GM12878 (cell line): ENCODE results near the gene LIMS1. TPM values are rescaled to one million over a fixed set of nuclear protein-coding genes. Genes with fewer than 3 reads are reported as not detected.

Experiments
- ATAC-seq: fragments of 200-7000 bp; cut with Tn5 transposase; 3 replicates; pipeline ENCODE4 v1.9.1; 2020; ENCODE audit warnings: mild to moderate bottlenecking, moderate library complexity
- BruUV-seq: library from RNA; stranded (reverse); fragments of 400-500 nt; replicated peaks from 2 replicates; lab custom pipeline; 2021; lab: Mats Ljungman, UMichigan
- CTCF ChIA-PET: fragments of 300-600 bp; sonication (Branson Sonifier 250); formaldehyde crosslinking; extraction: SDS; loops from one replicate; lab custom pipeline; 2021; ENCODE audit warnings: inconsistent platforms; lab: Yijun Ruan, JAX
- POLR2A ChIA-PET: fragments of 350-600 bp; formaldehyde crosslinking; extraction: SDS; loops from one replicate; lab custom pipeline; 2021; ENCODE audit warnings: inconsistent platforms; lab: Charles Lee
- RAD21 ChIA-PET: fragments of 300-600 bp; sonication (Branson Sonifier 250); formaldehyde crosslinking; loops from one replicate; lab custom pipeline; 2023; ENCODE audit warnings: antibody characterized with exemption; ENCODE audit not compliant: unreplicated experiment; lab: Charles Lee
- SMC1A ChIA-PET: fragments of 300-600 bp; sonication (Branson Sonifier 250); formaldehyde crosslinking; loops from one replicate; lab custom pipeline; 2023; ENCODE audit not compliant: unreplicated experiment, uncharacterized antibody; lab: Charles Lee
- DNase-seq: peaks from one replicate; pipeline ENCODE4 v3.0.0-alpha.2; 2011; ENCODE audit warnings: low read depth, low spot score
- FAIRE-seq: peaks from 3 replicates; lab custom pipeline; 2011; peaks lifted over from hg19 to GRCh38; lab: Jason Lieb, UNC
- H2AFZ ChIP-seq: 2 replicates; pipeline ENCODE4 v1.6.0; 2011; ENCODE audit warnings: low read depth, low read length, control low read depth; ENCODE audit not compliant: control insufficient read depth
- H3K27ac ChIP-seq: 2 replicates; pipeline ENCODE4 v1.5.1; 2011; ENCODE audit warnings: control low read depth; ENCODE audit not compliant: control insufficient read depth, insufficient read depth
- H3K27me3 ChIP-seq, 2 experiments: replicated peaks in 1 of 2; 2 replicates each; pipeline versions ENCODE4 v1.6.0 to v1.6.1; 2011; ENCODE audit warnings: low read length in 1 of 2; ENCODE audit not compliant: control insufficient read depth in 2 of 2, insufficient read depth in 2 of 2
- H3K36me3 ChIP-seq, 2 experiments: 2 replicates each; pipeline ENCODE4 v1.5.1; 2011; ENCODE audit warnings: low read length in 1 of 2; ENCODE audit not compliant: control insufficient read depth in 2 of 2, insufficient read depth in 2 of 2
- H3K4me1 ChIP-seq: 2 replicates; pipeline ENCODE4 v1.6.1; 2011; ENCODE audit warnings: mild to moderate bottlenecking, low read length, moderate library complexity, mixed read lengths; ENCODE audit not compliant: control insufficient read depth, insufficient read depth
- H3K4me2 ChIP-seq: 2 replicates; pipeline ENCODE4 v1.6.0; 2011; ENCODE audit warnings: control low read depth; ENCODE audit not compliant: control insufficient read depth, insufficient read depth
- H3K4me3 ChIP-seq: fragments of 200-600 bp; sonication (generic); 2 replicates; pipeline ENCODE4 v1.5.1; 2016
- H3K79me2 ChIP-seq: 2 replicates; pipeline ENCODE4 v1.6.0; 2011; ENCODE audit warnings: low read length; ENCODE audit not compliant: control insufficient read depth, insufficient read depth
- H3K9ac ChIP-seq: 2 replicates; pipeline ENCODE4 v1.8.0; 2011; ENCODE audit warnings: low read length, control low read depth, mixed read lengths; ENCODE audit not compliant: control insufficient read depth, insufficient read depth
- H3K9me3 ChIP-seq: replicated peaks from 3 replicates; pipeline ENCODE4 v1.5.1; 2011; ENCODE audit warnings: mild to moderate bottlenecking, low read length; ENCODE audit not compliant: control insufficient read depth, insufficient read depth
- H4K20me1 ChIP-seq: 2 replicates; pipeline ENCODE4 v1.6.0; 2011; ENCODE audit not compliant: control insufficient read depth, insufficient read depth
- POLR2AphosphoS2 ChIP-seq: IDR thresholded peaks from 2 replicates; pipeline ENCODE4 v1.6.1; 2011; ENCODE audit warnings: low read depth, mild to moderate bottlenecking, low read length, improper control_type of control experiment, moderate library complexity
- TCF3 ChIP-seq: IDR thresholded peaks from 2 replicates; pipeline ENCODE4 v1.6.1; 2012; ENCODE audit warnings: low read depth, mild to moderate bottlenecking, low read length, borderline replicate concordance; ENCODE audit not compliant: insufficient read depth
- WGBS: methylation state at CpG from one replicate; pipeline ENCODE4 v1.1.6; 2016; ENCODE audit warnings: low lambda C conversion rate; ENCODE audit not compliant: insufficient replicate concordance, insufficient coverage; ENCODE audit errors: missing lambda C conversion rate; 5-methylcytosine and 5-hydroxymethylcytosine counted together
- in situ Hi-C: fragments of 300-500 bp; cut with MboI; formaldehyde crosslinking; loops from 9 replicates; pipeline ENCODE4 v1.14.3; 2018; ENCODE audit warnings: mixed read lengths
- intact Hi-C: fragments of 100-400 bp; cut with micrococcal nuclease; formaldehyde crosslinking; loops from one replicate; pipeline ENCODE4 v1.14.2; 2022; ENCODE audit not compliant: unreplicated experiment
- polyA plus RNA-seq, 11 experiments: library from polyadenylated mRNA; depleted of rRNA in 4 of 11; unstranded in 6 of 11; stranded (reverse) in 5 of 11; fragments of >200 nt; fragmentation: Nextera tagmentation in 4 of 11; fragmentation: Illumina TruSeq in 1 of 11; extraction: Ambion mirVana in 4 of 11; extraction: Trizol in 1 of 11; gene quantifications; 1 replicate in 1 of 11; 2 replicates in 10 of 11; pipeline versions ENCODE4 v1.2.1 to v1.2.3, GENCODE V29; 2011 to 2016; ENCODE audit warnings: inconsistent platforms in 2 of 11, missing spikeins in 2 of 11, low read depth in 1 of 11
- total RNA-seq, 4 experiments: library from RNA; depleted of rRNA in 3 of 4; stranded (reverse); fragments of >200 nt in 3 of 4; fragmentation: Illumina TruSeq in 1 of 4; extraction: Trizol in 1 of 4; gene quantifications; 2 replicates each; pipeline versions ENCODE4 v1.2.1 to v1.2.3, GENCODE V29; 2013 to 2021
- TF ChIP-seq, protein P1 (sequence below): fragments of 450-650 bp; IDR thresholded peaks from 2 replicates; pipeline ENCODE4 v1.6.1; 2017; ENCODE audit warnings: mild to moderate bottlenecking

LIMS1 gene
- total and polyA plus RNA-seq, 10 of the 15 experiments (the other 5 are each of a cell fraction or from before 2014, with no cell fraction given) = 15.7 to 98.1 (median 43.9) TPM

DNA sequence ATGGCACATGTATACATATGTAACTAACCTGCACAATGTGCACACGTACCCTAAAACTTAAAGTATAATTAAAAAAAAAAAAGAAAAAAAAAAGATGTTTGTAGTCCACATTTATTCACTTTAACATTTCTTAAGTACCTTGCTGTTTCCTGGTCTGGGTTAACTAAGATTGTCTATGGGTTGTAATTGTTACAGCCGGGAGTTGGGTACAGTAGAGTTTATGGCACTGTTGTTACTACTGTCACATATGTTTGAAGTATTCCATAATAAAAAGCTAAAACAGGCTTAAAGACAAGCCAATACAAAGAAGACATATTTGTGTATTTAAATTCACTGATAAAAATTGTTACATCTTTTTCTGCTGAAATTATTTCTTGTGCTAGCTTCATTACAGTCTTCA lies 49.0 kb upstream of the LIMS1 start:
- H3K79me2 ChIP-seq = no peaks in the 10 kb centered on the region
- H3K4me3 ChIP-seq = no peak overlapping the region
- TF ChIP-seq, protein P1, sequence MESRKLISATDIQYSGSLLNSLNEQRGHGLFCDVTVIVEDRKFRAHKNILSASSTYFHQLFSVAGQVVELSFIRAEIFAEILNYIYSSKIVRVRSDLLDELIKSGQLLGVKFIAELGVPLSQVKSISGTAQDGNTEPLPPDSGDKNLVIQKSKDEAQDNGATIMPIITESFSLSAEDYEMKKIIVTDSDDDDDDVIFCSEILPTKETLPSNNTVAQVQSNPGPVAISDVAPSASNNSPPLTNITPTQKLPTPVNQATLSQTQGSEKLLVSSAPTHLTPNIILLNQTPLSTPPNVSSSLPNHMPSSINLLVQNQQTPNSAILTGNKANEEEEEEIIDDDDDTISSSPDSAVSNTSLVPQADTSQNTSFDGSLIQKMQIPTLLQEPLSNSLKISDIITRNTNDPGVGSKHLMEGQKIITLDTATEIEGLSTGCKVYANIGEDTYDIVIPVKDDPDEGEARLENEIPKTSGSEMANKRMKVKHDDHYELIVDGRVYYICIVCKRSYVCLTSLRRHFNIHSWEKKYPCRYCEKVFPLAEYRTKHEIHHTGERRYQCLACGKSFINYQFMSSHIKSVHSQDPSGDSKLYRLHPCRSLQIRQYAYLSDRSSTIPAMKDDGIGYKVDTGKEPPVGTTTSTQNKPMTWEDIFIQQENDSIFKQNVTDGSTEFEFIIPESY = no peak
- TF ChIP-seq POLR2AphosphoS2 (no peak), TCF3 (no peak)
- no TSS peak for BruUV-seq
- ChIA-PET SMC1A (interaction anchor here (0.8 kb wide), 1 partner anchor 102 kb away, joined by 3 read pairs; no protein-coding TSS in a partner anchor), POLR2A (interaction anchor here (0.5 to 0.8 kb wide), 2 partner anchors 20 to 30 kb away, joined by 3 to 4 read pairs; no protein-coding TSS in a partner anchor), RAD21 (interaction anchor here (1.6 kb wide), 1 partner anchor 89 kb away, joined by 6 read pairs; no protein-coding TSS in a partner anchor), CTCF (interaction anchor here (0.6 to 1.1 kb wide), 4 partner anchors 17 to 136 kb away, joined by 3 read pairs; no protein-coding TSS in a partner anchor)
- H3K9me3 ChIP-seq = peaks cover 2% of the 10 kb centered on the region; the same call in 2 of the 3 replicates
- WGBS = 70% methylated on average over 2 of the region's 2 CpGs
- no peaks in the 10 kb centered on the region for H3K27me3 ChIP-seq
- in situ Hi-C loops = no loop called here
- H3K4me1 ChIP-seq = no peaks in the 10 kb centered on the region
- intact Hi-C loops = no loop called here
- H4K20me1 ChIP-seq = no peaks in the 10 kb centered on the region
- no peak overlapping the region for H2AFZ ChIP-seq
- no peak overlapping the region for H3K27ac ChIP-seq
- FAIRE-seq (no peak), DNase-seq (no peak), ATAC-seq (no peak)
- no peak overlapping the region for H3K9ac ChIP-seq
- H3K4me2 ChIP-seq = no peak overlapping the region
- peaks cover 3 to 16% of the 10 kb centered on the region in 2 experiments; a peak in 3 of 4 replicates for H3K36me3 ChIP-seq
